HCT116 (cell line): Measurements from ENCODE around the gene SPRED2. TPM values are rescaled to one million over a fixed set of nuclear protein-coding genes. Genes with fewer than 3 reads are reported as not detected.

Source experiments
- ATAC-seq: fragments of 200-7000 bp; cut with Tn5 transposase; 2 replicates; pipeline ENCODE4 v1.9.1; 2020; ENCODE audit warnings: mild to moderate bottlenecking, moderate library complexity
- BruUV-seq: library from RNA; stranded (reverse); fragments of 400-500 nt; replicated peaks from 2 replicates; lab custom pipeline; 2021; lab: Mats Ljungman, UMichigan
- CTCF ChIA-PET: fragments of 300-600 bp; sonication (Branson Sonifier 250); formaldehyde crosslinking; loops from one replicate; lab custom pipeline; 2021; ENCODE audit warnings: antibody characterized with exemption; lab: Charles Lee
- POLR2A ChIA-PET: fragments of 300-600, 350-600 bp; sonication (Branson Sonifier 250); formaldehyde crosslinking; loops from one replicate; lab custom pipeline; 2021; ENCODE audit warnings: antibody characterized with exemption; lab: Charles Lee
- RAD21 ChIA-PET, 2 experiments: fragments of 300-600 bp; sonication (Branson Sonifier 250); formaldehyde crosslinking; loops; one replicate each; lab custom pipeline; 2023; ENCODE audit warnings: low total read pairs in 2 of 2; ENCODE audit not compliant: uncharacterized antibody in 2 of 2, unreplicated experiment in 2 of 2, low non-redundant PET in 1 of 2; lab: Charles Lee
- DNase-seq: peaks from one replicate; pipeline ENCODE4 v3.0.0-alpha.2; 2010; ENCODE audit warnings: low read depth, low spot score
- H2AFZ ChIP-seq: fragments of 200-600 bp; shearing (Covaris generic), sonication (generic); 2 replicates; pipeline ENCODE4 v1.6.1; 2017; ENCODE audit warnings: low read depth, mixed run types, mixed read lengths, antibody characterized with exemption, low read length; ENCODE audit not compliant: poor library complexity, severe bottlenecking
- H3K27ac ChIP-seq: 2 replicates; pipeline ENCODE4 v1.5.1; 2012; ENCODE audit warnings: low read depth, low read length
- H3K27me3 ChIP-seq: fragments of 200-600 bp; sonication (generic); 2 replicates; pipeline ENCODE4 v1.6.1; 2016; ENCODE audit warnings: mixed run types, low read length, mixed read lengths; ENCODE audit not compliant: insufficient read depth
- H3K36me3 ChIP-seq, 2 experiments: fragments of 200-500 bp in 1 of 2; fragments of 200-600 bp in 1 of 2; sonication (Bioruptor generic) in 1 of 2; sonication (generic) in 1 of 2; 2 replicates each; pipeline versions ENCODE4 v1.5.1 to v1.6.1; 2014 to 2016; ENCODE audit warnings: low read length in 2 of 2, inconsistent platforms in 1 of 2, mixed read lengths in 1 of 2, mixed run types in 1 of 2; ENCODE audit not compliant: insufficient read depth in 2 of 2, control insufficient read depth in 1 of 2
- H3K4me1 ChIP-seq, 2 experiments: fragments of 200-600 bp in 1 of 2; sonication (generic) in 1 of 2; 2 replicates each; pipeline versions ENCODE4 v1.5.1 to v1.6.1; 2012 to 2017; ENCODE audit warnings: low read length in 2 of 2, inconsistent platforms in 1 of 2, mild to moderate bottlenecking in 1 of 2, mixed read lengths in 1 of 2, mixed run types in 1 of 2, moderate library complexity in 1 of 2; ENCODE audit not compliant: insufficient read depth in 2 of 2, control insufficient read depth in 1 of 2
- H3K4me2 ChIP-seq: fragments of 200-600 bp; sonication (generic); 2 replicates; pipeline ENCODE4 v1.6.1; 2017; ENCODE audit warnings: mixed run types, low read length, mixed read lengths
- H3K4me3 ChIP-seq, 2 experiments: fragments of 200-600 bp in 1 of 2; sonication (generic) in 1 of 2; replicated peaks in 1 of 2; 2 replicates each; pipeline ENCODE4 v1.5.1; 2011 to 2016; ENCODE audit warnings: low read length in 2 of 2, control low read depth in 1 of 2, low read depth in 1 of 2, mild to moderate bottlenecking in 1 of 2, mixed read lengths in 1 of 2, mixed run types in 1 of 2
- H3K79me2 ChIP-seq: fragments of 200-600 bp; sonication (generic); 2 replicates; pipeline ENCODE4 v1.6.1; 2017; ENCODE audit warnings: mild to moderate bottlenecking, mixed run types, low read length, moderate library complexity, mixed read lengths; ENCODE audit not compliant: insufficient read depth
- H3K9ac ChIP-seq: fragments of 200-600 bp; sonication (generic); 2 replicates; pipeline ENCODE4 v1.6.1; 2016; ENCODE audit warnings: low read length, mixed read lengths
- H3K9me2 ChIP-seq: fragments of 200-600 bp; sonication (generic), shearing (Covaris generic); 2 replicates; pipeline ENCODE4 v1.6.1; 2017; ENCODE audit warnings: mixed run types, mild to moderate bottlenecking, moderate library complexity; ENCODE audit not compliant: insufficient read depth
- H3K9me3 ChIP-seq, 2 experiments: fragments of 200-500 bp in 1 of 2; fragments of 200-600 bp in 1 of 2; sonication (Bioruptor generic) in 1 of 2; sonication (generic) in 1 of 2; 2 replicates each; pipeline ENCODE4 v1.6.1; 2014 to 2017; ENCODE audit warnings: low read length in 2 of 2, mixed read lengths in 2 of 2, inconsistent platforms in 1 of 2, low read depth in 1 of 2, mild to moderate bottlenecking in 1 of 2, mixed run types in 1 of 2, moderate library complexity in 1 of 2; ENCODE audit not compliant: control insufficient read depth in 1 of 2, insufficient read depth in 1 of 2
- H4K20me1 ChIP-seq: fragments of 200-600 bp; sonication (generic), shearing (Covaris generic); 2 replicates; pipeline ENCODE4 v1.6.1; 2017; ENCODE audit warnings: mixed run types, mild to moderate bottlenecking, moderate library complexity; ENCODE audit not compliant: insufficient read depth
- EZH2phosphoT487 ChIP-seq: fragments of 200-600 bp; IDR thresholded peaks from 2 replicates; pipeline ENCODE4 v1.6.1; 2018; ENCODE audit warnings: antibody characterized with exemption, borderline replicate concordance
- FOSL1 ChIP-seq: IDR thresholded peaks from 2 replicates; pipeline ENCODE4 v1.6.1; 2012; ENCODE audit warnings: low read depth
- RAD21 ChIP-seq: IDR thresholded peaks from 2 replicates; pipeline ENCODE4 v1.6.1; 2012; ENCODE audit warnings: low read depth, mild to moderate bottlenecking
- TCF7L2 ChIP-seq: IDR thresholded peaks from 2 replicates; pipeline ENCODE4 v1.7.0; 2011; ENCODE audit warnings: borderline replicate concordance, inconsistent platforms; ENCODE audit not compliant: insufficient read depth, insufficient read length; ENCODE audit errors: extremely low read depth
- ZNF274 ChIP-seq: fragments of 200-500 bp; sonication (Bioruptor generic); IDR thresholded peaks from 2 replicates; pipeline ENCODE4 v1.6.1; 2014; ENCODE audit warnings: mild to moderate bottlenecking, low read depth, low read length, inconsistent platforms
- intact Hi-C: fragments of 100-400 bp; cut with micrococcal nuclease; formaldehyde crosslinking; loops from 2 replicates; pipeline ENCODE4 v1.10.0; 2022
- total RNA-seq: library from RNA; stranded (reverse); gene quantifications from one replicate; pipeline ENCODE4 v1.2.1, GENCODE V29; 2021; ENCODE audit not compliant: unreplicated experiment
- TF ChIP-seq, protein P1 (sequence below): IDR thresholded peaks from 2 replicates; pipeline ENCODE4 v1.6.1; 2012

SPRED2 gene
- total RNA-seq, 1 experiment from 2014 or later = 62.6 TPM

DNA sequence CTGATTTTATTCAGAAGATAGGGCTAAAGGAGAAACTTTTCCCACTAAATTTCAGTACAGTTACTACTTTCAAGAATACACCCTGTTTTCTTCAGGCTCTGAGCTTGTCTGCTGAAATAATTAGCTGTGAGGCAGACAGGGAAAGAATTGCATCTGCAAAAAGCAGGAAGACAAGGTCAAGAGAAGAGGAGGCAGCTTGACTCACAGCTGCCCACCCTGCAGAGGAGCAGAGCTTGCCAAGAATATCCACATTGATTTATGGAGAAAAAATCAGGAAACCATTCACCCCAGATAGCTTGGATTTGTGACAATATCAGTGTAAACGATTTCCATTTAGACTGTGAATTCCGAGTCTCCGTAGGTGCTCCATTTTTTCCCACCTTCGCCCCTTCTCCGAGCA, 155.8 kb downstream of the SPRED2 start:
- no peaks in the 10 kb centered on the region for H4K20me1 ChIP-seq
- H3K9me2 ChIP-seq = no peaks in the 10 kb centered on the region
- no peaks in the 10 kb centered on the region for H3K9me3 ChIP-seq
- no peak overlapping the region for H3K27ac ChIP-seq
- H2AFZ ChIP-seq = no peak overlapping the region
- ChIA-PET RAD21 (no interaction called here), CTCF (interaction anchor here (1.4 kb wide), 1 partner anchor 11 kb away, joined by 3 read pairs; no protein-coding TSS in a partner anchor), POLR2A (no interaction called here)
- H3K79me2 ChIP-seq = no peaks in the 10 kb centered on the region
- no peaks in the 10 kb centered on the region for H3K4me1 ChIP-seq
- H3K27me3 ChIP-seq = no peaks in the 10 kb centered on the region
- no peak overlapping the region for H3K9ac ChIP-seq
- no peak for ATAC-seq
- no peak for DNase-seq
- H3K4me2 ChIP-seq = no peak overlapping the region
- intact Hi-C loops = no loop called here
- TF ChIP-seq TCF7L2 (no peak), ZNF274 (no peak)
- BruUV-seq = no TSS peak
- H3K36me3 ChIP-seq = peaks cover 5 to 6% of the 10 kb centered on the region in 2 experiments; a peak in 1 of 4 replicates
- no peak overlapping the region for H3K4me3 ChIP-seq

DNA sequence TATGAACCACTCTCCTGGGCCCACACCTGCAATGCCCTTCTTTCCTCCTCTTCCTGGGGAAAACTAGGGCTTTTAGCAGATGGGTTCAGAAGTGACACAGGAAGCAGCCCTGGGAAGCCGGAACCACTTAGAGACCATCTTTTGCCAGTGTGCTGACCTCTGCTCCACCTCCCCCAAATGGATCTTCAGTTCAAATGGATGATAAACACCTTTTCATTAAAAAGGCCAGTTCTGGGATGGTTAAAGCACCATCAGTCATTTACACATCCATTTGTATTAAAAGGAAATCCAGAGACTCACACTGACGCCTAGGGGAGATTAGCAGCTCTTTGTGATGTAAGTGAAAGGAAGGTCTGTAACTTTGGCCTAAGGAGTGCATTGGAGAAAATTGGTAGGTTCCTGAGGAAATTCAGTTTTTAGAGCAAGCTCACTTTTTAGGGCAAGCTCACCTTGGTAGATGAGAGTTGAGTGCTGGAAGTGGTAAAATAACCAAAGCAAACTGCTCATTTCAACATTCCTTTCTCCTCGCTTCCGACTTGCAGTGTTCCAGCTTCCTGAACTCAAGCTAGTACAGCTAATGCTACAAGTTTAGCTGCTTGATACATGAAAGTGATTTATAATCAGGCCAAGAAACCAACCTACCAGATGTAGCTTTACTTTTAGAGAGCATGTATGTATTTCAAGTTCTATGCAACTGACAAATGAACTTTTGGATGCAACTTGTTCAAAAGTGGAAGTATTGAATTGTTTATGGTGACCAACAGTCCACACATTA, 157.1 kb downstream of the SPRED2 start:
- no peaks in the 10 kb centered on the region for H3K9me3 ChIP-seq
- DNase-seq (no peak), ATAC-seq (no peak)
- H2AFZ ChIP-seq = no peak overlapping the region
- H4K20me1 ChIP-seq = no peaks in the 10 kb centered on the region
- no peaks in the 10 kb centered on the region for H3K9me2 ChIP-seq
- ChIA-PET RAD21 (no interaction called here), CTCF (interaction anchor here (1.1 kb wide), 1 partner anchor 10 kb away, joined by 3 read pairs; no protein-coding TSS in a partner anchor), POLR2A (no interaction called here)
- H3K4me2 ChIP-seq = no peak overlapping the region
- TF ChIP-seq FOSL1 (no peak), RAD21 (no peak), EZH2phosphoT487 (no peak)
- TF ChIP-seq, protein P1, sequence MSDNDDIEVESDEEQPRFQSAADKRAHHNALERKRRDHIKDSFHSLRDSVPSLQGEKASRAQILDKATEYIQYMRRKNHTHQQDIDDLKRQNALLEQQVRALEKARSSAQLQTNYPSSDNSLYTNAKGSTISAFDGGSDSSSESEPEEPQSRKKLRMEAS = no peak
- no peaks in the 10 kb centered on the region for H3K79me2 ChIP-seq
- no peaks in the 10 kb centered on the region for H3K27me3 ChIP-seq
- H3K4me3 ChIP-seq = no peak overlapping the region
- no peak overlapping the region for H3K27ac ChIP-seq
- H3K9ac ChIP-seq = no peak overlapping the region
- no TSS peak for BruUV-seq
- intact Hi-C loops = no loop called here
- H3K4me1 ChIP-seq = no peaks in the 10 kb centered on the region
- H3K36me3 ChIP-seq = peaks cover 6% of the 10 kb centered on the region in 2 experiments; a peak in 1 of 4 replicates
